Neural progenitor cell (in vitro differentiated cells): ENCODE measurements around the gene TCF25. TPM values are rescaled to one million over a fixed set of nuclear protein-coding genes. Genes with fewer than 3 reads are reported as not detected.

Source experiments
- DNase-seq: peaks from one replicate; pipeline ENCODE4 v3.0.0-alpha.2; 2016; ENCODE audit warnings: low spot score
- H2AFZ ChIP-seq: fragments of 200-600 bp; sonication (generic); replicated peaks from 2 replicates; pipeline ENCODE4 v1.6.1; 2016; ENCODE audit warnings: antibody characterized with exemption
- H3F3A ChIP-seq: fragments of 200-600 bp; sonication (generic); 2 replicates; pipeline ENCODE4 v1.6.1; 2016; ENCODE audit warnings: antibody characterized with exemption, low read depth
- H3K27ac ChIP-seq: fragments of 200-600 bp; sonication (generic); 2 replicates; pipeline ENCODE4 v1.5.1; 2016; ENCODE audit warnings: mild to moderate bottlenecking
- H3K27me3 ChIP-seq: fragments of 200-600 bp; sonication (generic); 2 replicates; pipeline ENCODE4 v1.6.1; 2016; ENCODE audit warnings: mild to moderate bottlenecking, moderate library complexity
- H3K36me3 ChIP-seq: fragments of 200-600 bp; sonication (generic); 2 replicates; pipeline ENCODE4 v1.5.1; 2016
- H3K4me1 ChIP-seq: fragments of 200-600 bp; sonication (generic); 2 replicates; pipeline ENCODE4 v1.6.1; 2016; ENCODE audit warnings: mixed run types
- H3K4me2 ChIP-seq: fragments of 200-600 bp; sonication (generic); 2 replicates; pipeline ENCODE4 v1.6.1; 2016
- H3K4me3 ChIP-seq: fragments of 200-600 bp; sonication (generic); 2 replicates; pipeline ENCODE4 v1.5.1; 2016
- H3K79me2 ChIP-seq: fragments of 200-600 bp; sonication (generic); 2 replicates; pipeline ENCODE4 v1.6.1; 2016; ENCODE audit warnings: low read depth
- H3K9ac ChIP-seq: fragments of 200-600 bp; sonication (generic); 2 replicates; pipeline ENCODE4 v1.6.1; 2016
- H3K9me3 ChIP-seq: fragments of 200-600 bp; sonication (generic); 2 replicates; pipeline ENCODE4 v1.5.1; 2016; ENCODE audit warnings: low read depth
- H4K20me1 ChIP-seq: fragments of 200-600 bp; sonication (generic); 2 replicates; pipeline ENCODE4 v1.6.1; 2016; ENCODE audit warnings: low read depth
- H3K27ac Mint-ChIP-seq: 3 replicates; pipeline ENCODE4 v1.8.0; 2021; ENCODE audit warnings: mixed read lengths
- H3K27me3 Mint-ChIP-seq: 2 replicates; pipeline ENCODE4 v1.8.0; 2022; ENCODE audit warnings: low read depth, mild to moderate bottlenecking, inconsistent platforms, moderate library complexity, mixed read lengths; ENCODE audit not compliant: insufficient read depth
- H3K36me3 Mint-ChIP-seq: 3 replicates; pipeline ENCODE4 v1.8.0; 2021; ENCODE audit warnings: mixed read lengths
- H3K4me1 Mint-ChIP-seq: 3 replicates; pipeline ENCODE4 v1.8.0; 2021; ENCODE audit warnings: mixed read lengths
- H3K4me3 Mint-ChIP-seq: 3 replicates; pipeline ENCODE4 v1.8.0; 2021; ENCODE audit warnings: mild to moderate bottlenecking, moderate library complexity, mixed read lengths
- H3K9me3 Mint-ChIP-seq: 3 replicates; pipeline ENCODE4 v1.8.0; 2020; ENCODE audit warnings: mixed read lengths
- EZH2 ChIP-seq: fragments of 200-600 bp; sonication (generic); IDR thresholded peaks from 2 replicates; pipeline ENCODE4 v1.6.1; 2017; ENCODE audit warnings: antibody characterized with exemption, mild to moderate bottlenecking, moderate library complexity
- EZH2phosphoT487 ChIP-seq: fragments of 200-600 bp; sonication (generic); IDR thresholded peaks from 2 replicates; pipeline ENCODE4 v1.6.1; 2017; ENCODE audit warnings: antibody characterized with exemption
- total RNA-seq: library from RNA; depleted of rRNA; stranded (reverse); fragments of >200 nt; gene quantifications from 2 replicates; pipeline ENCODE4 v1.2.3, GENCODE V29; 2015; ENCODE audit warnings: low replicate concordance
- TF ChIP-seq, protein P1 (sequence below): fragments of 200-600 bp; sonication (generic); IDR thresholded peaks from 2 replicates; pipeline ENCODE4 v1.5.1; 2017; ENCODE audit warnings: antibody characterized with exemption, mild to moderate bottlenecking

The TCF25 gene
- total RNA-seq, 1 donor from 2014 or later: 95.6 TPM

DNA sequence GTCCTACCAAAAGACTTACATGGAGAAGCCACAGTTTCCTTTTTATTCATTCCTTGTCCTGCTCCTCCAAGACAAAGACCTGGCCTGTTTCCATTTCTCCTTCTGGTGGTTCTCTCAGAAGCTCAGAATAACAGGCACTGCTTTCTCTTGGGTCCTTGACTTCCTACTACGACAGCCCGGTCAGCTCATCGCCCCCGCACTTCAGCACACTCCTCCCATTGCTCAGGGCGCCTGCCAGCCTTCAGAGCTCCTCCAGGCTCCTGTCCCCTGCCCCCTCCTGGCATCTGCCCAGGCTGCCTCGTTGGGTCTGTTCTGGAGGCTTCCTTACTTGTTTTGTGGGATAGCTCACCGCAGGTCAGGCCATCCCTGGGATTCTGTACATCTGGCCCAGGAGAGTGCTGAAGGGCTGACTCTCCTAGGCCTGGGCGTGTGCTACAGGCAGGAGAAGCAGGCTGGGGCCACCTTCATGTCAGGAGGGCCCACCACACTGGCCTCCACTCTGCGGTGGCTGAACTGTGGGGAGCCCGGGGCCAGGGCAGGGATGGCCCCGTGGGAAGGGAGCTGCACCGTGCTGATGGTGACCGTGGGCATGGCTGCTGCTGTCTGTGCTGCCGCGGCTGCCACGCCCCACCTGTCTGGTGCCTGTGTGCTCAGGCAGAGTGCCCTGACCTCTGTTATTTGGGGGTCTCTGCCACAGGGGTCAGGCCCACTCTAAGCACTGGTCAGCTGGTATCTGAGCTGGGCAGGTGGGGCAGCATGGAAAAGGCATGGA lies 17.7 kb downstream of the TCF25 start:
- H3K4me1 Mint-ChIP-seq: no peaks in the 10 kb centered on the region
- Histone ChIP-seq H3K9ac (no peak overlapping the region), H2AFZ (no peak overlapping the region), H3K4me2 (no peak overlapping the region), H4K20me1 (no peaks in the 10 kb centered on the region), H3K4me3 (no peak overlapping the region), H3K27me3 (no peaks in the 10 kb centered on the region), H3F3A (no peaks in the 10 kb centered on the region), H3K79me2 (no peaks in the 10 kb centered on the region), H3K9me3 (no peaks in the 10 kb centered on the region), H3K27ac (no peak overlapping the region), H3K36me3 (no peaks in the 10 kb centered on the region), H3K4me1 (no peaks in the 10 kb centered on the region)
- H3K27me3 Mint-ChIP-seq: no peaks in the 10 kb centered on the region
- H3K36me3 Mint-ChIP-seq: peaks cover 24% of the 10 kb centered on the region
- DNase-seq: no peak
- no peak for TF ChIP-seq EZH2
- TF ChIP-seq, protein P1, sequence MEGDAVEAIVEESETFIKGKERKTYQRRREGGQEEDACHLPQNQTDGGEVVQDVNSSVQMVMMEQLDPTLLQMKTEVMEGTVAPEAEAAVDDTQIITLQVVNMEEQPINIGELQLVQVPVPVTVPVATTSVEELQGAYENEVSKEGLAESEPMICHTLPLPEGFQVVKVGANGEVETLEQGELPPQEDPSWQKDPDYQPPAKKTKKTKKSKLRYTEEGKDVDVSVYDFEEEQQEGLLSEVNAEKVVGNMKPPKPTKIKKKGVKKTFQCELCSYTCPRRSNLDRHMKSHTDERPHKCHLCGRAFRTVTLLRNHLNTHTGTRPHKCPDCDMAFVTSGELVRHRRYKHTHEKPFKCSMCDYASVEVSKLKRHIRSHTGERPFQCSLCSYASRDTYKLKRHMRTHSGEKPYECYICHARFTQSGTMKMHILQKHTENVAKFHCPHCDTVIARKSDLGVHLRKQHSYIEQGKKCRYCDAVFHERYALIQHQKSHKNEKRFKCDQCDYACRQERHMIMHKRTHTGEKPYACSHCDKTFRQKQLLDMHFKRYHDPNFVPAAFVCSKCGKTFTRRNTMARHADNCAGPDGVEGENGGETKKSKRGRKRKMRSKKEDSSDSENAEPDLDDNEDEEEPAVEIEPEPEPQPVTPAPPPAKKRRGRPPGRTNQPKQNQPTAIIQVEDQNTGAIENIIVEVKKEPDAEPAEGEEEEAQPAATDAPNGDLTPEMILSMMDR: no peak
- no peak for TF ChIP-seq EZH2phosphoT487
- no peak overlapping the region for H3K27ac Mint-ChIP-seq
- no peaks in the 10 kb centered on the region for H3K9me3 Mint-ChIP-seq
- no peak overlapping the region for H3K4me3 Mint-ChIP-seq

GRCh38 chr16:89892055-89892630 lies 18.8 kb downstream of the TCF25 start:
- Histone ChIP-seq H2AFZ (no peak overlapping the region), H3K9me3 (no peaks in the 10 kb centered on the region), H3K36me3 (no peaks in the 10 kb centered on the region), H3F3A (no peaks in the 10 kb centered on the region), H3K9ac (no peak overlapping the region), H4K20me1 (no peaks in the 10 kb centered on the region), H3K4me3 (no peak overlapping the region), H3K27me3 (no peaks in the 10 kb centered on the region), H3K4me2 (no peak overlapping the region), H3K79me2 (no peaks in the 10 kb centered on the region), H3K4me1 (no peaks in the 10 kb centered on the region), H3K27ac (no peak overlapping the region)
- Mint-ChIP-seq H3K36me3 (peaks cover 22% of the 10 kb centered on the region), H3K27ac (no peak overlapping the region), H3K27me3 (no peaks in the 10 kb centered on the region), H3K4me3 (no peak overlapping the region), H3K9me3 (no peaks in the 10 kb centered on the region), H3K4me1 (no peaks in the 10 kb centered on the region)
- no peak for DNase-seq
- TF ChIP-seq, protein P1: no peak
- TF ChIP-seq EZH2phosphoT487 (no peak), EZH2 (no peak)

GRCh38 chr16:89892635-89893034 lies 19.2 kb downstream of the TCF25 start:
- no peak overlapping the region for H3K9ac ChIP-seq
- TF ChIP-seq EZH2: no peak
- TF ChIP-seq EZH2phosphoT487: no peak
- no peak overlapping the region for H3K4me2 ChIP-seq
- H3K27me3 ChIP-seq: no peaks in the 10 kb centered on the region
- no peaks in the 10 kb centered on the region for H3K36me3 ChIP-seq
- no peak overlapping the region for H3K4me3 ChIP-seq
- Mint-ChIP-seq H3K27me3 (no peaks in the 10 kb centered on the region), H3K27ac (no peak overlapping the region), H3K9me3 (no peaks in the 10 kb centered on the region), H3K36me3 (peaks cover 17% of the 10 kb centered on the region), H3K4me3 (no peak overlapping the region), H3K4me1 (no peaks in the 10 kb centered on the region)
- H3K4me1 ChIP-seq: no peaks in the 10 kb centered on the region
- no peak for DNase-seq
- H2AFZ ChIP-seq: no peak overlapping the region
- H3K79me2 ChIP-seq: no peaks in the 10 kb centered on the region
- H3K9me3 ChIP-seq: no peaks in the 10 kb centered on the region
- no peaks in the 10 kb centered on the region for H3F3A ChIP-seq
- no peak overlapping the region for H3K27ac ChIP-seq
- H4K20me1 ChIP-seq: no peaks in the 10 kb centered on the region
